ENCODE results near the gene MTMR3. TPM values are rescaled to one million over a fixed set of nuclear protein-coding genes. Genes with fewer than 3 reads are reported as not detected.

The MTMR3 gene
- total RNA-seq, 2 experiments from 2014 or later: 57.8 to 60.6 TPM

- Histone ChIP-seq H3K4me1 (ENCODE audit: insufficient read depth, low read length) (no peaks in the 10 kb centered on the region), H3K27ac (ENCODE audit: low read depth in 1 of 2, low read length in 2 of 2) (no peak overlapping the region), H3K27me3 (ENCODE audit: control insufficient read depth in 1 of 2, insufficient read depth in 2 of 2, low read length in 2 of 2) (no peaks in the 10 kb centered on the region), H3K9me3 (ENCODE audit: control insufficient read depth in 1 of 2, insufficient read depth in 1 of 2, low read length in 2 of 2) (no peaks in the 10 kb centered on the region), H3K36me3 (ENCODE audit: insufficient read depth, low read length) (peaks cover 93% of the 10 kb centered on the region), H3K4me3 (ENCODE audit: low read length) (no peak overlapping the region)
- H3K4me1 Mint-ChIP-seq (ENCODE audit: low read depth): no peaks in the 10 kb centered on the region
- TF ChIP-seq, protein P1, sequence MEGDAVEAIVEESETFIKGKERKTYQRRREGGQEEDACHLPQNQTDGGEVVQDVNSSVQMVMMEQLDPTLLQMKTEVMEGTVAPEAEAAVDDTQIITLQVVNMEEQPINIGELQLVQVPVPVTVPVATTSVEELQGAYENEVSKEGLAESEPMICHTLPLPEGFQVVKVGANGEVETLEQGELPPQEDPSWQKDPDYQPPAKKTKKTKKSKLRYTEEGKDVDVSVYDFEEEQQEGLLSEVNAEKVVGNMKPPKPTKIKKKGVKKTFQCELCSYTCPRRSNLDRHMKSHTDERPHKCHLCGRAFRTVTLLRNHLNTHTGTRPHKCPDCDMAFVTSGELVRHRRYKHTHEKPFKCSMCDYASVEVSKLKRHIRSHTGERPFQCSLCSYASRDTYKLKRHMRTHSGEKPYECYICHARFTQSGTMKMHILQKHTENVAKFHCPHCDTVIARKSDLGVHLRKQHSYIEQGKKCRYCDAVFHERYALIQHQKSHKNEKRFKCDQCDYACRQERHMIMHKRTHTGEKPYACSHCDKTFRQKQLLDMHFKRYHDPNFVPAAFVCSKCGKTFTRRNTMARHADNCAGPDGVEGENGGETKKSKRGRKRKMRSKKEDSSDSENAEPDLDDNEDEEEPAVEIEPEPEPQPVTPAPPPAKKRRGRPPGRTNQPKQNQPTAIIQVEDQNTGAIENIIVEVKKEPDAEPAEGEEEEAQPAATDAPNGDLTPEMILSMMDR (IDR thresholded peaks at IDR 0.05): no peak
- no peaks in the 10 kb centered on the region for H3K9me3 Mint-ChIP-seq
- H3K4me3 Mint-ChIP-seq: no peak overlapping the region
- DNase-seq (no peak), ATAC-seq (ENCODE audit: poor library complexity) (no peak)
- ChIA-PET POLR2A (interaction anchor here (0.6 kb wide), 1 partner anchor 63 kb away, joined by 3 read pairs; no protein-coding TSS in a partner anchor), CTCF (interaction anchor here (0.7 kb wide), 1 partner anchor 10 kb away, joined by 3 read pairs; no protein-coding TSS in a partner anchor)
- no peaks in the 10 kb centered on the region for H3K27me3 Mint-ChIP-seq
- intact Hi-C loops (cut with DNase I, micrococcal nuclease): no loop called here
- H3K27ac Mint-ChIP-seq: no peak overlapping the region
- peaks cover 94% of the 10 kb centered on the region for H3K36me3 Mint-ChIP-seq (ENCODE audit: low read depth)
Measured at GRCh38 chr22:30015229-30015797, 132.3 kb downstream of the MTMR3 start.

DNA sequence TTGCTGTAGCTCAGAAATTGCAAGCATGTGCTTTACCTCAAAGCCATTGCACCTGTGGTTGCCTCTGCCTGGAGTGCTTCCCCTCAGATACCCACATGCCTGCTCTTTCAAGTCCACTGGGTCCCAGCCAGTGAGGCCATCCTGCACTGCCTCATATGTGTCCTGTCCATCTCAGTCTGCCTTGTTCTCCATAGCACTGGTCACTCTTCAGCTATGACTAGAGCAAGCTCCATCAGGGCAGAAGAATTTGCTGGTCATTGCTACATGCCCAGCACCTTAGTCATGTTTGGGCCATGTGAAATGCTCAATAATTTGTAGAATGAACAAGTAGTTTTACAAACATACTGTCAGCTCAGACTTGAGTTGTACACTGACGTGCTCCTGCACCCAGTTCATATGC lies 132.9 kb downstream of the MTMR3 start:
- Histone ChIP-seq H3K36me3 (ENCODE audit: insufficient read depth, low read length) (peaks cover 93% of the 10 kb centered on the region), H3K9me3 (ENCODE audit: control insufficient read depth in 1 of 2, insufficient read depth in 1 of 2, low read length in 2 of 2) (no peaks in the 10 kb centered on the region), H3K4me3 (ENCODE audit: low read length) (no peak overlapping the region), H3K4me1 (ENCODE audit: insufficient read depth, low read length) (no peaks in the 10 kb centered on the region), H3K27ac (ENCODE audit: low read depth in 1 of 2, low read length in 2 of 2) (no peak overlapping the region), H3K27me3 (ENCODE audit: control insufficient read depth in 1 of 2, insufficient read depth in 2 of 2, low read length in 2 of 2) (no peaks in the 10 kb centered on the region)
- ATAC-seq (ENCODE audit: poor library complexity) (no peak), DNase-seq (no peak)
- Mint-ChIP-seq H3K36me3 (ENCODE audit: low read depth) (peaks cover 94% of the 10 kb centered on the region), H3K9me3 (no peaks in the 10 kb centered on the region), H3K4me3 (no peak overlapping the region), H3K27ac (no peak overlapping the region), H3K27me3 (no peaks in the 10 kb centered on the region), H3K4me1 (ENCODE audit: low read depth) (no peaks in the 10 kb centered on the region)
- ChIA-PET CTCF (interaction anchor here (0.7 kb wide), 1 partner anchor 10 kb away, joined by 3 read pairs; no protein-coding TSS in a partner anchor), POLR2A (no interaction called here)
- intact Hi-C loops (cut with DNase I, micrococcal nuclease): no loop called here
- TF ChIP-seq, protein P1 (IDR thresholded peaks at IDR 0.05): no peak

GRCh38 chr22:30016596-30016995 lies 133.6 kb downstream of the MTMR3 start:
- CTCF ChIA-PET: no interaction called here
- no peaks in the 10 kb centered on the region for H3K4me1 ChIP-seq (ENCODE audit: insufficient read depth, low read length)
- H3K27me3 ChIP-seq (ENCODE audit: control insufficient read depth in 1 of 2, insufficient read depth in 2 of 2, low read length in 2 of 2): no peaks in the 10 kb centered on the region
- POLR2A ChIA-PET: no interaction called here
- TF ChIP-seq, protein P1 (IDR thresholded peaks at IDR 0.05): no peak
- ATAC-seq (ENCODE audit: poor library complexity) (no peak), DNase-seq (no peak)
- intact Hi-C loops (cut with DNase I, micrococcal nuclease): no loop called here
- H3K9me3 ChIP-seq (ENCODE audit: control insufficient read depth in 1 of 2, insufficient read depth in 1 of 2, low read length in 2 of 2): no peaks in the 10 kb centered on the region
- Mint-ChIP-seq H3K36me3 (ENCODE audit: low read depth) (peaks cover 94% of the 10 kb centered on the region), H3K4me1 (ENCODE audit: low read depth) (no peaks in the 10 kb centered on the region), H3K27me3 (no peaks in the 10 kb centered on the region), H3K9me3 (no peaks in the 10 kb centered on the region), H3K27ac (no peak overlapping the region), H3K4me3 (no peak overlapping the region)
- no peak overlapping the region for H3K27ac ChIP-seq (ENCODE audit: low read depth in 1 of 2, low read length in 2 of 2)
- H3K4me3 ChIP-seq (ENCODE audit: low read length): no peak overlapping the region
- peaks cover 95% of the 10 kb centered on the region for H3K36me3 ChIP-seq (ENCODE audit: insufficient read depth, low read length)

Measured in CD4-positive, alpha-beta T cell (primary cell).